IMR-90 (cell line): ENCODE results near the gene CD180. TPM values are rescaled to one million over a fixed set of nuclear protein-coding genes. Genes with fewer than 3 reads are reported as not detected.

Source experiments
- ATAC-seq: fragments of 200-7000 bp; cut with Tn5 transposase; 2 replicates; pipeline ENCODE4 v1.9.1; 2020; ENCODE audit warnings: low read depth, mild to moderate bottlenecking, moderate library complexity
- BruUV-seq: library from RNA; stranded (reverse); fragments of 400-500 nt; replicated peaks from 2 replicates; lab custom pipeline; 2021; lab: Mats Ljungman, UMichigan
- CTCF ChIA-PET: fragments of 300-600 bp; formaldehyde crosslinking; extraction: SDS; loops from one replicate; lab custom pipeline; 2021; ENCODE audit warnings: antibody characterized with exemption; lab: Yijun Ruan, JAX
- POLR2A ChIA-PET: fragments of 300-600 bp; sonication (Branson Sonifier 250); formaldehyde crosslinking; loops from one replicate; lab custom pipeline; 2022; ENCODE audit warnings: antibody characterized with exemption; ENCODE audit not compliant: unreplicated experiment; lab: Charles Lee
- DNase-seq: peaks from one replicate; pipeline ENCODE4 v3.0.0; 2013
- H2AFZ ChIP-seq: replicated peaks from 2 replicates; pipeline ENCODE3; 2013; ENCODE audit warnings: low read length, mild to moderate bottlenecking; ENCODE audit not compliant: poor library complexity
- H2AK5ac ChIP-seq: 2 replicates; pipeline ENCODE4 v1.6.1; 2013; ENCODE audit warnings: low read depth, low read length, inconsistent platforms
- H2AK9ac ChIP-seq: replicated peaks from 2 replicates; pipeline ENCODE3; 2013; ENCODE audit warnings: mild to moderate bottlenecking, low read depth, low read length, moderate library complexity; ENCODE audit not compliant: poor library complexity
- H2BK120ac ChIP-seq: 2 replicates; pipeline ENCODE4 v1.6.1; 2013; ENCODE audit warnings: low read depth, low read length, inconsistent platforms
- H2BK15ac ChIP-seq: 3 replicates; pipeline ENCODE4 v1.6.1; 2013; ENCODE audit warnings: low read depth, low read length, inconsistent platforms
- H2BK20ac ChIP-seq: 2 replicates; pipeline ENCODE4 v1.6.1; 2013; ENCODE audit warnings: low read depth, mild to moderate bottlenecking, inconsistent platforms, low read length, moderate library complexity
- H2BK5ac ChIP-seq: 2 replicates; pipeline ENCODE4 v1.6.1; 2013; ENCODE audit warnings: mild to moderate bottlenecking, low read depth, low read length, inconsistent platforms; ENCODE audit not compliant: poor library complexity, severe bottlenecking
- H3K14ac ChIP-seq: replicated peaks from 2 replicates; pipeline ENCODE4 v1.6.1; 2013; ENCODE audit warnings: low read depth, low read length, inconsistent platforms
- H3K18ac ChIP-seq: 2 replicates; pipeline ENCODE4 v1.6.1; 2013; ENCODE audit warnings: low read depth, low read length, control low read depth
- H3K23ac ChIP-seq: 2 replicates; pipeline ENCODE4 v1.6.1; 2013; ENCODE audit warnings: low read depth, low read length, inconsistent platforms
- H3K27ac ChIP-seq: 2 replicates; pipeline ENCODE4 v1.5.1; 2013; ENCODE audit warnings: mild to moderate bottlenecking, control low read depth, low read length; ENCODE audit not compliant: insufficient read depth
- H3K27me3 ChIP-seq: 2 replicates; pipeline ENCODE4 v1.6.1; 2013; ENCODE audit warnings: low read length; ENCODE audit not compliant: control insufficient read depth, insufficient read depth
- H3K36me3 ChIP-seq: 2 replicates; pipeline ENCODE4 v1.6.1; 2013; ENCODE audit warnings: low read length, mixed read lengths; ENCODE audit not compliant: control insufficient read depth, insufficient read depth
- H3K4ac ChIP-seq: 2 replicates; pipeline ENCODE4 v1.6.1; 2013; ENCODE audit warnings: low read depth, low read length, inconsistent platforms
- H3K4me1 ChIP-seq: 2 replicates; pipeline ENCODE4 v1.6.1; 2013; ENCODE audit warnings: low read length, mixed read lengths; ENCODE audit not compliant: control insufficient read depth, insufficient read depth
- H3K4me2 ChIP-seq: 2 replicates; pipeline ENCODE4 v1.6.1; 2013; ENCODE audit warnings: low read depth, mild to moderate bottlenecking, control low read depth, low read length, moderate library complexity
- H3K4me3 ChIP-seq: 2 replicates; pipeline ENCODE4 v1.5.1; 2013; ENCODE audit warnings: low read depth, mild to moderate bottlenecking, control low read depth, low read length, moderate library complexity; ENCODE audit not compliant: insufficient read depth
- H3K56ac ChIP-seq: 2 replicates; pipeline ENCODE4 v1.6.1; 2013; ENCODE audit warnings: low read length, inconsistent platforms; ENCODE audit not compliant: insufficient read depth; ENCODE audit errors: extremely low read depth
- H3K79me1 ChIP-seq, 2 experiments: 2 replicates each; pipeline ENCODE4 v1.6.1; 2013; ENCODE audit warnings: low read length in 2 of 2, inconsistent platforms in 1 of 2, low read depth in 1 of 2
- H3K9ac ChIP-seq: 2 replicates; pipeline ENCODE4 v1.6.1; 2013; ENCODE audit warnings: low read depth, low read length, control low read depth
- H3K9me1 ChIP-seq: 2 replicates; pipeline ENCODE4 v1.6.1; 2013; ENCODE audit warnings: low read length, inconsistent platforms; ENCODE audit not compliant: insufficient read depth
- H3K9me3 ChIP-seq: 2 replicates; pipeline ENCODE4 v1.6.1; 2013; ENCODE audit warnings: low read length; ENCODE audit not compliant: control insufficient read depth, insufficient read depth
- H4K20me1 ChIP-seq: 2 replicates; pipeline ENCODE4 v1.6.1; 2013; ENCODE audit warnings: low read length, inconsistent platforms; ENCODE audit not compliant: insufficient read depth
- H4K5ac ChIP-seq: 2 replicates; pipeline ENCODE4 v1.6.1; 2013; ENCODE audit warnings: mild to moderate bottlenecking, low read depth, low read length, control low read depth
- H4K8ac ChIP-seq, 2 experiments: 2 replicates each; pipeline ENCODE4 v1.6.1; 2013; ENCODE audit warnings: low read depth in 2 of 2, low read length in 2 of 2, control low read depth in 1 of 2, inconsistent platforms in 1 of 2
- H4K91ac ChIP-seq: 2 replicates; pipeline ENCODE4 v1.6.1; 2013; ENCODE audit warnings: low read depth, low read length, inconsistent platforms; ENCODE audit not compliant: insufficient read depth
- BHLHE40 ChIP-seq: fragments of 150-350 bp; IDR thresholded peaks from 2 replicates; pipeline ENCODE4 v1.6.1; 2016; ENCODE audit warnings: mild to moderate bottlenecking, low read depth, low read length
- CEBPB ChIP-seq: IDR thresholded peaks from 2 replicates; pipeline ENCODE4 v1.6.1; 2012; ENCODE audit warnings: low read depth, low read length, improper control_type of control experiment
- CHD1 ChIP-seq: IDR thresholded peaks from 2 replicates; pipeline ENCODE4 v1.6.1; 2012; ENCODE audit warnings: low read depth, low read length, improper control_type of control experiment
- FOS ChIP-seq: fragments of 150-350 bp; IDR thresholded peaks from 2 replicates; pipeline ENCODE4 v1.6.1; 2016; ENCODE audit warnings: low read depth, low read length
- MAFK ChIP-seq: IDR thresholded peaks from 2 replicates; pipeline ENCODE4 v1.6.1; 2012; ENCODE audit warnings: low read depth, low read length, improper control_type of control experiment
- MAZ ChIP-seq: IDR thresholded peaks from 2 replicates; pipeline ENCODE4 v1.6.1; 2012; ENCODE audit warnings: low read depth, mild to moderate bottlenecking, low read length, improper control_type of control experiment, moderate library complexity, borderline replicate concordance
- MXI1 ChIP-seq: IDR thresholded peaks from 2 replicates; pipeline ENCODE4 v1.6.1; 2012; ENCODE audit warnings: low read depth, mild to moderate bottlenecking, low read length, moderate library complexity, borderline replicate concordance
- NFE2L2 ChIP-seq: fragments of 150-350 bp; IDR thresholded peaks from 2 replicates; pipeline ENCODE4 v1.6.1; 2016; ENCODE audit warnings: low read depth, mild to moderate bottlenecking, low read length
- POLR2A ChIP-seq: IDR thresholded peaks from 2 replicates; pipeline ENCODE4 v1.6.1; 2012; ENCODE audit warnings: mild to moderate bottlenecking, low read depth, low read length
- RAD21 ChIP-seq: IDR thresholded peaks from 2 replicates; pipeline ENCODE4 v1.6.1; 2012; ENCODE audit warnings: low read length, improper control_type of control experiment
- RCOR1 ChIP-seq: IDR thresholded peaks from 2 replicates; pipeline ENCODE4 v1.6.1; 2012; ENCODE audit warnings: mild to moderate bottlenecking, low read length, improper control_type of control experiment; ENCODE audit not compliant: insufficient replicate concordance
- RFX5 ChIP-seq: IDR thresholded peaks from 2 replicates; pipeline ENCODE4 v1.8.0; 2012; ENCODE audit warnings: low read depth, mild to moderate bottlenecking, low read length, moderate library complexity
- SMC3 ChIP-seq: fragments of 150-350 bp; IDR thresholded peaks from 2 replicates; pipeline ENCODE4 v1.6.1; 2016; ENCODE audit warnings: low read depth, mild to moderate bottlenecking, antibody characterized with exemption, low read length, moderate library complexity
- USF2 ChIP-seq: fragments of 150-350 bp; IDR thresholded peaks from 2 replicates; pipeline ENCODE4 v1.6.1; 2017; ENCODE audit warnings: mild to moderate bottlenecking, antibody characterized with exemption, low read length, low read depth
- WGBS, 2 experiments: methylation state at CpG; one replicate each; pipeline versions ENCODE4 v1.1.5 to v1.1.7; 2013; ENCODE audit warnings: missing lambda C conversion rate in 2 of 2; ENCODE audit not compliant: insufficient read length in 1 of 2; ENCODE audit errors: extremely low coverage in 2 of 2; 5-methylcytosine and 5-hydroxymethylcytosine counted together
- dilution Hi-C: fragments of 300-500 bp; cut with HindIII; formaldehyde crosslinking; loops from one replicate; pipeline ENCODE4 v1.14.3; 2018; ENCODE audit warnings: low sequenced_read_pairs; ENCODE audit not compliant: unreplicated experiment
- in situ Hi-C: fragments of 300-500 bp; cut with MboI; formaldehyde crosslinking; loops from 3 replicates; pipeline ENCODE4 v1.14.3; 2019; ENCODE audit warnings: low sequenced_read_pairs, inconsistent platforms, mixed read lengths
- intact Hi-C: fragments of 100-400 bp; cut with micrococcal nuclease; formaldehyde crosslinking; loops from 2 replicates; pipeline ENCODE4 v1.10.0; 2022
- polyA plus RNA-seq, 3 experiments: library from polyadenylated mRNA; depleted of rRNA; stranded (reverse); fragments of >200 nt; gene quantifications; 2 replicates each; pipeline ENCODE4 v1.2.3, GENCODE V29; 2012; ENCODE audit warnings: low replicate concordance in 1 of 3
- total RNA-seq: library from RNA; depleted of rRNA; stranded (reverse); fragments of >200 nt; gene quantifications from 2 replicates; pipeline ENCODE4 v1.2.3, GENCODE V29; 2012
- TF ChIP-seq, protein P1 (sequence below): fragments of 150-350 bp; IDR thresholded peaks from 2 replicates; pipeline ENCODE4 v1.6.1; 2016; ENCODE audit warnings: low read depth, mild to moderate bottlenecking, low read length, moderate library complexity, borderline replicate concordance
- TF ChIP-seq, protein P2 (sequence below): conservative IDR thresholded peaks from 2 replicates; pipeline ENCODE4 v1.5.1; 2012; ENCODE audit warnings: mild to moderate bottlenecking, low read depth, low read length, improper control_type of control experiment

Gene CD180
- total and polyA plus RNA-seq, 2 of the 4 experiments (the other 2 are of a cell fraction), result not detected

GRCh38 chr5:67200809-67201562 lies 4.4 kb upstream of the CD180 start:
- H3K23ac ChIP-seq, result no peak overlapping the region
- H3K4me1 ChIP-seq, result no peaks in the 10 kb centered on the region
- H4K5ac ChIP-seq, result no peak overlapping the region
- WGBS, 2 experiments, result no CpG with 5 or more reads among the region's 2 CpGs
- no peak overlapping the region for H2BK15ac ChIP-seq
- no peak overlapping the region for H4K91ac ChIP-seq
- TF ChIP-seq CHD1, result no peak
- TF ChIP-seq MAFK, result no peak
- no peak for TF ChIP-seq CEBPB
- no peak for TF ChIP-seq FOS
- no peak for TF ChIP-seq BHLHE40
- no peak for TF ChIP-seq USF2
- no peak for TF ChIP-seq RAD21
- no peak for TF ChIP-seq NFE2L2
- TF ChIP-seq RFX5, result no peak
- TF ChIP-seq MXI1, result no peak
- TF ChIP-seq, protein P1, sequence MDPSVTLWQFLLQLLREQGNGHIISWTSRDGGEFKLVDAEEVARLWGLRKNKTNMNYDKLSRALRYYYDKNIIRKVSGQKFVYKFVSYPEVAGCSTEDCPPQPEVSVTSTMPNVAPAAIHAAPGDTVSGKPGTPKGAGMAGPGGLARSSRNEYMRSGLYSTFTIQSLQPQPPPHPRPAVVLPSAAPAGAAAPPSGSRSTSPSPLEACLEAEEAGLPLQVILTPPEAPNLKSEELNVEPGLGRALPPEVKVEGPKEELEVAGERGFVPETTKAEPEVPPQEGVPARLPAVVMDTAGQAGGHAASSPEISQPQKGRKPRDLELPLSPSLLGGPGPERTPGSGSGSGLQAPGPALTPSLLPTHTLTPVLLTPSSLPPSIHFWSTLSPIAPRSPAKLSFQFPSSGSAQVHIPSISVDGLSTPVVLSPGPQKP, result no peak
- TF ChIP-seq, protein P2, sequence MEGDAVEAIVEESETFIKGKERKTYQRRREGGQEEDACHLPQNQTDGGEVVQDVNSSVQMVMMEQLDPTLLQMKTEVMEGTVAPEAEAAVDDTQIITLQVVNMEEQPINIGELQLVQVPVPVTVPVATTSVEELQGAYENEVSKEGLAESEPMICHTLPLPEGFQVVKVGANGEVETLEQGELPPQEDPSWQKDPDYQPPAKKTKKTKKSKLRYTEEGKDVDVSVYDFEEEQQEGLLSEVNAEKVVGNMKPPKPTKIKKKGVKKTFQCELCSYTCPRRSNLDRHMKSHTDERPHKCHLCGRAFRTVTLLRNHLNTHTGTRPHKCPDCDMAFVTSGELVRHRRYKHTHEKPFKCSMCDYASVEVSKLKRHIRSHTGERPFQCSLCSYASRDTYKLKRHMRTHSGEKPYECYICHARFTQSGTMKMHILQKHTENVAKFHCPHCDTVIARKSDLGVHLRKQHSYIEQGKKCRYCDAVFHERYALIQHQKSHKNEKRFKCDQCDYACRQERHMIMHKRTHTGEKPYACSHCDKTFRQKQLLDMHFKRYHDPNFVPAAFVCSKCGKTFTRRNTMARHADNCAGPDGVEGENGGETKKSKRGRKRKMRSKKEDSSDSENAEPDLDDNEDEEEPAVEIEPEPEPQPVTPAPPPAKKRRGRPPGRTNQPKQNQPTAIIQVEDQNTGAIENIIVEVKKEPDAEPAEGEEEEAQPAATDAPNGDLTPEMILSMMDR, result no peak
- TF ChIP-seq SMC3, result no peak
- TF ChIP-seq RCOR1, result no peak
- no peak for TF ChIP-seq POLR2A
- no peak for TF ChIP-seq MAZ
- H3K14ac ChIP-seq, result no peak overlapping the region
- H3K4me3 ChIP-seq, result no peak overlapping the region
- dilution Hi-C loops, result no loop called here
- no peak overlapping the region for H2BK5ac ChIP-seq
- no peak overlapping the region for H2BK20ac ChIP-seq
- no peaks in the 10 kb centered on the region for H3K79me1 ChIP-seq
- no peak overlapping the region for H2AK5ac ChIP-seq
- no peak overlapping the region for H4K8ac ChIP-seq
- H2AK9ac ChIP-seq, result no peak overlapping the region
- H2BK120ac ChIP-seq, result no peak overlapping the region
- H3K36me3 ChIP-seq, result no peaks in the 10 kb centered on the region
- peak overlapping the region; percentile 45 for H2AFZ ChIP-seq
- no peak overlapping the region for H3K9ac ChIP-seq
- H3K56ac ChIP-seq, result no peak overlapping the region
- no peak overlapping the region for H3K4me2 ChIP-seq
- ChIA-PET CTCF (no interaction called here), POLR2A (no interaction called here)
- H4K20me1 ChIP-seq, result no peaks in the 10 kb centered on the region
- no peak overlapping the region for H3K27ac ChIP-seq
- H3K27me3 ChIP-seq, result 0 out of 2 replicates have a peak, but pooled peaks cover 2% of the 10 kb centered on the region
- no peaks in the 10 kb centered on the region for H3K9me1 ChIP-seq
- H3K9me3 ChIP-seq, result no peaks in the 10 kb centered on the region
- in situ Hi-C loops, result loop anchor here (25.0 kb wide), 1 partner anchor 889 kb away; no protein-coding TSS in a partner anchor
- ATAC-seq (no peak), DNase-seq (no peak)
- intact Hi-C loops, result no loop called here
- no peak overlapping the region for H3K4ac ChIP-seq
- no TSS peak for BruUV-seq
- H3K18ac ChIP-seq, result no peak overlapping the region
